ENCODE results near the gene DIRAS3. TPM values are rescaled to one million over a fixed set of nuclear protein-coding genes. Genes with fewer than 3 reads are reported as not detected.
"Not testable (repeated sequence)": the region's sequence is repeated elsewhere in the genome, so short reads cannot be mapped to it uniquely, and the experiment has no call there.

Gene DIRAS3
- total and polyA plus RNA-seq, 9 donors, result 44.4 to 109 (median 66.5) TPM

- Histone ChIP-seq H3K4me1 (ENCODE audit: insufficient read depth) (no peaks in the 10 kb centered on the region), H3K4me3 (no peak overlapping the region), H3K27ac (no peak overlapping the region), H3K9me3 (no peaks in the 10 kb centered on the region), H3K27me3 (no peaks in the 10 kb centered on the region), H3K36me3 (no peaks in the 10 kb centered on the region)
- 60 to 63% (median 62%) methylated on average over 2 of the region's 2 CpGs for WGBS, 3 donors
- TF ChIP-seq EP300 (IDR thresholded peaks at IDR 0.05) (no peak), POLR2A (IDR thresholded peaks at IDR 0.05) (no peak), CTCF (IDR thresholded peaks at IDR 0.05) (no peak)
- no peak for DNase-seq
- intact Hi-C loops (cut with DNase I), result no loop called here
Measured at GRCh38 chr1:68083686-68084085, 33.3 kb upstream of the DIRAS3 start.

GRCh38 chr1:68081775-68082283, 31.4 kb upstream of the DIRAS3 start:
- H3K36me3 ChIP-seq, result no peaks in the 10 kb centered on the region
- no peaks in the 10 kb centered on the region for H3K4me1 ChIP-seq (ENCODE audit: insufficient read depth)
- no peak overlapping the region for H3K27ac ChIP-seq
- intact Hi-C loops (cut with DNase I), result no loop called here
- H3K27me3 ChIP-seq, result no peaks in the 10 kb centered on the region
- DNase-seq, result no peak
- no peaks in the 10 kb centered on the region for H3K9me3 ChIP-seq
- TF ChIP-seq POLR2A (IDR thresholded peaks at IDR 0.05) (no peak), CTCF (IDR thresholded peaks at IDR 0.05) (no peak), EP300 (IDR thresholded peaks at IDR 0.05) (no peak)
- H3K4me3 ChIP-seq, result no peak overlapping the region

- no peaks in the 10 kb centered on the region for H3K27me3 ChIP-seq
- no peaks in the 10 kb centered on the region for H3K4me1 ChIP-seq (ENCODE audit: insufficient read depth)
- intact Hi-C loops (cut with DNase I), result no loop called here
- no peak overlapping the region for H3K27ac ChIP-seq
- H3K36me3 ChIP-seq, result no peaks in the 10 kb centered on the region
- 78 to 81% (median 79%) methylated on average over 2 of the region's 2 CpGs for WGBS, 3 donors
- no peak for TF ChIP-seq EP300 (IDR thresholded peaks at IDR 0.05)
- TF ChIP-seq CTCF (IDR thresholded peaks at IDR 0.05), result no peak
- no peak for TF ChIP-seq POLR2A (IDR thresholded peaks at IDR 0.05)
- DNase-seq, result no peak
- no peaks in the 10 kb centered on the region for H3K9me3 ChIP-seq
- no peak overlapping the region for H3K4me3 ChIP-seq
Measured at GRCh38 chr1:68078647-68079046, 28.2 kb upstream of the DIRAS3 start.

- Histone ChIP-seq H3K27ac (no peak overlapping the region), H3K36me3 (no peaks in the 10 kb centered on the region), H3K4me3 (no peak overlapping the region), H3K27me3 (no peaks in the 10 kb centered on the region), H3K4me1 (ENCODE audit: insufficient read depth) (no peaks in the 10 kb centered on the region), H3K9me3 (no peaks in the 10 kb centered on the region)
- TF ChIP-seq POLR2A (IDR thresholded peaks at IDR 0.05) (no peak), CTCF (IDR thresholded peaks at IDR 0.05) (no peak), EP300 (IDR thresholded peaks at IDR 0.05) (no peak)
- intact Hi-C loops (cut with DNase I), result no loop called here
- no peak for DNase-seq
Measured at GRCh38 chr1:68074472-68074871, 24.0 kb upstream of the DIRAS3 start.

GRCh38 chr1:68065766-68066165, 15.3 kb upstream of the DIRAS3 start:
- Histone ChIP-seq H3K27ac (no peak overlapping the region), H3K4me3 (no peak overlapping the region), H3K27me3 (no peaks in the 10 kb centered on the region), H3K9me3 (no peaks in the 10 kb centered on the region), H3K36me3 (no peaks in the 10 kb centered on the region), H3K4me1 (ENCODE audit: insufficient read depth) (no peaks in the 10 kb centered on the region)
- intact Hi-C loops (cut with DNase I), result no loop called here
- 87 to 94% (median 90%) methylated on average over 1 of the region's 1 CpG for WGBS, 3 donors
- DNase-seq, result no peak
- TF ChIP-seq EP300 (IDR thresholded peaks at IDR 0.05) (no peak), POLR2A (IDR thresholded peaks at IDR 0.05) (no peak), CTCF (IDR thresholded peaks at IDR 0.05) (no peak)

- 94 to 97% (median 95%) methylated on average over 6 of the region's 6 CpGs for WGBS, 3 donors
- not testable (repeated sequence) for H3K27ac ChIP-seq; H3K36me3 ChIP-seq; H3K27me3 ChIP-seq; H3K4me3 ChIP-seq; H3K9me3 ChIP-seq; H3K4me1 ChIP-seq (ENCODE audit: insufficient read depth); DNase-seq
- intact Hi-C loops (cut with DNase I), result loop anchor here in 1 of 4 donors (10.0 kb wide), 1 partner anchor 47 kb away; no protein-coding TSS in a partner anchor
Measured at GRCh38 chr1:68058053-68058452, 7.6 kb upstream of the DIRAS3 start.
